Measurements from ENCODE around the gene WDPCP. TPM values are rescaled to one million over a fixed set of nuclear protein-coding genes. Genes with fewer than 3 reads are reported as not detected.

Gene WDPCP
- polyA plus RNA-seq, 2 of the 4 experiments (the other 2 are of a cell fraction): 3.0 to 7.6 TPM

GRCh38 chr2:63488118-63488713, 100.1 kb downstream of the WDPCP start:
- TF ChIP-seq HMGXB4 (CRISPR knock-in tag; IDR thresholded peaks at IDR 0.05; ENCODE audit: borderline replicate concordance) (no peak), HOXB5 (CRISPR knock-in tag; IDR thresholded peaks at IDR 0.05) (no peak), ZFP36 (IDR thresholded peaks at IDR 0.05; ENCODE audit: borderline replicate concordance, partially characterized antibody) (no peak), HOXB13 (CRISPR knock-in tag; IDR thresholded peaks at IDR 0.05; ENCODE audit: low read depth) (no peak), HDAC2 (IDR thresholded peaks at IDR 0.05) (no peak), ZC3H11A (IDR thresholded peaks at IDR 0.05) (no peak), ELK1 (IDR thresholded peaks at IDR 0.05; ENCODE audit: low read depth, low read length) (no peak), RARB (CRISPR knock-in tag; IDR thresholded peaks at IDR 0.05) (no peak), FOSB (CRISPR knock-in tag; IDR thresholded peaks at IDR 0.05) (no peak), SREBF2 (IDR thresholded peaks at IDR 0.05) (no peak), HOXA7 (CRISPR knock-in tag; IDR thresholded peaks at IDR 0.05) (no peak), PHF8 (IDR thresholded peaks at IDR 0.05; ENCODE audit: borderline replicate concordance, low read depth) (no peak), CHD4 (IDR thresholded peaks at IDR 0.05; ENCODE audit: borderline replicate concordance) (no peak), RNF2 (IDR thresholded peaks at IDR 0.05; ENCODE audit: borderline replicate concordance, low read depth) (no peak), PBX3 (IDR thresholded peaks at IDR 0.05) (no peak), USF2 (IDR thresholded peaks at IDR 0.05) (no peak), SMC3 (IDR thresholded peaks at IDR 0.05) (peak; percentile 70), CBX8 (IDR thresholded peaks at IDR 0.05) (no peak), CEBPB (IDR thresholded peaks at IDR 0.05) (no peak), BCL3 (IDR thresholded peaks at IDR 0.05) (no peak), CHD2 (IDR thresholded peaks at IDR 0.05; ENCODE audit: low read length, partially characterized antibody) (no peak), HEYL (CRISPR knock-in tag; IDR thresholded peaks at IDR 0.05) (no peak), MAFK (IDR thresholded peaks at IDR 0.05; ENCODE audit: partially characterized antibody) (no peak), ZNF302 (CRISPR knock-in tag; IDR thresholded peaks at IDR 0.05) (no peak), CTCF (IDR thresholded peaks at IDR 0.05) (peak; percentile 92), RAD21 (conservative IDR thresholded peaks at IDR 0.05 in 1 of 2, IDR thresholded peaks at IDR 0.05 in 1 of 2) (peak; percentile 68 to 76)
- H3K4me3 ChIP-seq: no peak overlapping the region
- ChIA-PET CTCF (interaction anchor here (0.6 to 4.2 kb wide), 20 partner anchors 7 to 1880 kb away, joined by 3 to 23 read pairs (median 4); partner anchors contain the start of gene MDH1), POLR2A (no interaction called here)
- 52% methylated on average over 2 of the region's 2 CpGs for WGBS (ENCODE audit: missing lambda C conversion rate)
- H3K9me3 ChIP-seq: no peaks in the 10 kb centered on the region
- FAIRE-seq (peak; percentile 67), DNase-seq (ENCODE audit: low read depth in 1 of 2, low spot score in 1 of 2) (peak; percentile 8 to 48), ATAC-seq (peak in 1 of 2 experiments; percentile 73; a peak in 3 of 6 replicates)
- no peak overlapping the region for H3K27ac ChIP-seq
- no peaks in the 10 kb centered on the region for H3K4me1 ChIP-seq
- H3K4me2 ChIP-seq: no peak overlapping the region

Measured in A549 (cell line).